Mucosa of stomach (tissue), 1 donor: ENCODE measurements around the gene LTA4H.

Experiments
- H3K27me3 ChIP-seq: one replicate; pipeline ENCODE4 v1.7.0; 2013; ENCODE audit warnings: mild to moderate bottlenecking, low read length; ENCODE audit not compliant: control insufficient read depth, insufficient read depth
- H3K36me3 ChIP-seq: one replicate; pipeline ENCODE4 v1.7.0; 2013; ENCODE audit warnings: low read length; ENCODE audit not compliant: control insufficient read depth, insufficient read depth
- H3K4me1 ChIP-seq: one replicate; pipeline ENCODE4 v1.7.0; 2013; ENCODE audit warnings: mild to moderate bottlenecking, low read length; ENCODE audit not compliant: control insufficient read depth, insufficient read depth
- H3K4me3 ChIP-seq: one replicate; pipeline ENCODE4 v1.7.0; 2013; ENCODE audit warnings: low read length
- H3K9ac ChIP-seq: one replicate; pipeline ENCODE4 v1.7.0; 2013; ENCODE audit warnings: mild to moderate bottlenecking, low read length, moderate library complexity
- H3K9me3 ChIP-seq: one replicate; pipeline ENCODE4 v1.7.0; 2013; ENCODE audit warnings: mild to moderate bottlenecking, low read length, moderate library complexity; ENCODE audit not compliant: control insufficient read depth
- donor health status: Pancreatic carcinoma.

LTA4H gene

DNA sequence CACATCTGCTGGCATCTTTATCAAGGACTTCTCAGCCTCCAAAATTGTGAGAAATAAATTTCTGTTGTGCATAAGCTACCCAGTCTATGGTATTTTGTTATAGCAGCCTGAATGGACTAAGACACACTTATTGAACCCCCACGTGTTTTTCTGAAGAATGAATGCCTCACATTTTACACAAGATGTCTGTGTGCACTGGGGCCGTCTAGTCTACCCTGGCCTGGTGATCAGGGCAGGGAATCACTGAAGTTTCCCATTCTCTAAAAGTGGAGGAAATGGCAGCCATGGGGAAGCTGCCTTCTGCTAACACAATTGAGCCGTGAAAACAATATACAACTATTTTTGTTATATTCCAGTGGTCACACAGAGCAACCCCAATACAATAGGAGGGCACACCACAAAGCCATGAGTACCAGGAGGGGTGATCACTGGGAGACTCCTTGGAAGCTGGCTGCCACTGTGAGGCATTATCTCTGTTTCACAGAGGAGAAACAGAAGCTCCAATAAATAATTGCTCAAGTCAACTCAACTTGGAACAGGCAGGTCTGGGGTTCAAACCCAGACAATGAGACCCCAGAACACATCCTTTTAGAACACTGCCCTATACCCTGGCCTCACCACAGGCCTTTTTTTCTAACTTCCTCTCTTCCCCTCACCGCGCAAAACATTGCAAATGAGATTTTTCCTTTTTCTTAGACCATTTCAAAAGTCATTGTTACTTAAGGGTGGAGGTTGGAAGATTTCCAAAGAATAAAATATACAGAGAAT lies 18.3 kb upstream of the LTA4H start:
- Histone ChIP-seq H3K4me3 (no peak overlapping the region), H3K27me3 (no peaks in the 10 kb centered on the region), H3K36me3 (no peaks in the 10 kb centered on the region), H3K9ac (no peak overlapping the region), H3K9me3 (no peaks in the 10 kb centered on the region), H3K4me1 (peaks cover 10% of the 10 kb centered on the region)

GRCh38 chr12:96051756-96052485 lies 16.5 kb upstream of the LTA4H start:
- no peaks in the 10 kb centered on the region for H3K9me3 ChIP-seq
- H3K9ac ChIP-seq, result no peak overlapping the region
- no peaks in the 10 kb centered on the region for H3K36me3 ChIP-seq
- no peaks in the 10 kb centered on the region for H3K27me3 ChIP-seq
- H3K4me1 ChIP-seq, result peaks cover 25% of the 10 kb centered on the region
- no peak overlapping the region for H3K4me3 ChIP-seq

DNA sequence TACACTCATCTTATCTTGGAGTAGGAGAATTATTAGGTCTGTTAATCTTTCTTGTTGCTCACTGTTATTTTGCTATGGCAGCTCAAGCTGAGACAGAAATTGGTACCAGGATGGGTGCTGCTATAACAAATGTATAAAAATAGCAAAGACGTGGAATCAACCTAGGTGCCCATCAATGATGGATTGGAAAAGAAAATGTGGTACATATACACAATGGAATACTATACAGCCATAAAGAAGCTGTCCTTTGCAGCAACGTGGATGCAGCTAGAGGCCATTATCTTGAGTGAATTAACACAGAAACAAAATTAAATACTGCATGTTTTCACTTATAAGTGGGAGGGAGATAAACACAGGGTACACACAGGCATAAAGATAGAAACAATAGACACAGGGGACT lies 14.8 kb upstream of the LTA4H start:
- no peaks in the 10 kb centered on the region for H3K9me3 ChIP-seq
- no peaks in the 10 kb centered on the region for H3K36me3 ChIP-seq
- no peak overlapping the region for H3K9ac ChIP-seq
- peaks cover 37% of the 10 kb centered on the region for H3K4me1 ChIP-seq
- H3K4me3 ChIP-seq, result no peak overlapping the region
- H3K27me3 ChIP-seq, result no peaks in the 10 kb centered on the region

GRCh38 chr12:96049101-96049500 lies 13.7 kb upstream of the LTA4H start:
- Histone ChIP-seq H3K4me1 (peaks cover 37% of the 10 kb centered on the region), H3K27me3 (no peaks in the 10 kb centered on the region), H3K9ac (no peak overlapping the region), H3K4me3 (no peak overlapping the region), H3K9me3 (no peaks in the 10 kb centered on the region), H3K36me3 (no peaks in the 10 kb centered on the region)

- no peaks in the 10 kb centered on the region for H3K27me3 ChIP-seq
- no peaks in the 10 kb centered on the region for H3K36me3 ChIP-seq
- no peak overlapping the region for H3K9ac ChIP-seq
- no peaks in the 10 kb centered on the region for H3K9me3 ChIP-seq
- H3K4me3 ChIP-seq, result no peak overlapping the region
- H3K4me1 ChIP-seq, result peaks cover 37% of the 10 kb centered on the region
Observed at GRCh38 chr12:96048393-96048969, 13.1 kb upstream of the LTA4H start.

GRCh38 chr12:96047229-96048211 lies 12.1 kb upstream of the LTA4H start:
- H3K36me3 ChIP-seq, result no peaks in the 10 kb centered on the region
- H3K4me3 ChIP-seq, result no peak overlapping the region
- peak overlapping the region; percentile 26 for H3K9ac ChIP-seq
- H3K27me3 ChIP-seq, result no peaks in the 10 kb centered on the region
- H3K4me1 ChIP-seq, result peaks cover 37% of the 10 kb centered on the region
- no peaks in the 10 kb centered on the region for H3K9me3 ChIP-seq

GRCh38 chr12:96046543-96047228 lies 11.3 kb upstream of the LTA4H start:
- H3K4me3 ChIP-seq, result no peak overlapping the region
- H3K9ac ChIP-seq, result no peak overlapping the region
- H3K27me3 ChIP-seq, result no peaks in the 10 kb centered on the region
- H3K4me1 ChIP-seq, result peaks cover 37% of the 10 kb centered on the region
- no peaks in the 10 kb centered on the region for H3K9me3 ChIP-seq
- no peaks in the 10 kb centered on the region for H3K36me3 ChIP-seq

- Histone ChIP-seq H3K36me3 (no peaks in the 10 kb centered on the region), H3K9me3 (no peaks in the 10 kb centered on the region), H3K27me3 (no peaks in the 10 kb centered on the region), H3K9ac (no peak overlapping the region), H3K4me3 (no peak overlapping the region), H3K4me1 (peaks cover 37% of the 10 kb centered on the region)
Observed at GRCh38 chr12:96045566-96045965, 10.2 kb upstream of the LTA4H start.

GRCh38 chr12:96044943-96045290 lies 9.5 kb upstream of the LTA4H start:
- no peak overlapping the region for H3K4me3 ChIP-seq
- no peaks in the 10 kb centered on the region for H3K36me3 ChIP-seq
- H3K4me1 ChIP-seq, result peaks cover 37% of the 10 kb centered on the region
- H3K9ac ChIP-seq, result no peak overlapping the region
- no peaks in the 10 kb centered on the region for H3K9me3 ChIP-seq
- H3K27me3 ChIP-seq, result no peaks in the 10 kb centered on the region

GRCh38 chr12:96044017-96044942 lies 8.9 kb upstream of the LTA4H start:
- Histone ChIP-seq H3K4me1 (peaks cover 34% of the 10 kb centered on the region), H3K4me3 (no peak overlapping the region), H3K9ac (no peak overlapping the region), H3K36me3 (no peaks in the 10 kb centered on the region), H3K27me3 (no peaks in the 10 kb centered on the region), H3K9me3 (no peaks in the 10 kb centered on the region)
